BJ (cell line): Measurements from ENCODE around the gene ANKZF1. TPM values are rescaled to one million over a fixed set of nuclear protein-coding genes. Genes with fewer than 3 reads are reported as not detected.

Experiments
- CTCF ChIA-PET: fragments of 350-600 bp; formaldehyde crosslinking; extraction: SDS; loops from one replicate; lab custom pipeline; 2021; ENCODE audit warnings: antibody characterized with exemption, inconsistent platforms; lab: Yijun Ruan, JAX
- POLR2A ChIA-PET: fragments of 300-600 bp; sonication (Branson Sonifier 250); formaldehyde crosslinking; extraction: SDS; loops from one replicate; lab custom pipeline; 2021; ENCODE audit warnings: antibody characterized with exemption; lab: Charles Lee
- DNase-seq: peaks from one replicate; pipeline ENCODE4 v3.0.0-alpha.2; 2011; ENCODE audit warnings: low read depth
- H3K27me3 ChIP-seq: 2 replicates; pipeline ENCODE4 v1.6.0; 2011; ENCODE audit warnings: low read length; ENCODE audit not compliant: control insufficient read depth, insufficient read depth
- H3K36me3 ChIP-seq: 2 replicates; pipeline ENCODE4 v1.5.1; 2011; ENCODE audit warnings: low read length; ENCODE audit not compliant: control insufficient read depth, insufficient read depth
- H3K4me3 ChIP-seq: 2 replicates; pipeline ENCODE4 v1.5.1; 2011; ENCODE audit warnings: low read depth, mild to moderate bottlenecking, control low read depth, low read length
- CTCF ChIP-seq: IDR thresholded peaks from 2 replicates; pipeline ENCODE4 v1.5.1; 2011; ENCODE audit warnings: low read depth, mild to moderate bottlenecking, control low read depth, inconsistent platforms, low read length, moderate library complexity; ENCODE audit not compliant: insufficient read depth
- polyA plus RNA-seq: library from polyadenylated mRNA; depleted of rRNA; stranded (reverse); fragments of >200 nt; gene quantifications from 2 replicates; pipeline ENCODE4 v1.2.3, GENCODE V29; 2011

Gene ANKZF1
- polyA plus RNA-seq, 1 experiment = 37.7 TPM

- H3K4me3 ChIP-seq = peak overlapping the region; percentile 43
- ChIA-PET CTCF (interaction anchor here (0.7 to 2.3 kb wide), 12 partner anchors 9 to 1663 kb away, joined by 3 to 13 read pairs (median 4); partner anchors contain the start of gene NHEJ1), POLR2A (interaction anchor here (0.6 kb wide), 2 partner anchors 9 to 10 kb away, joined by 3 read pairs; no protein-coding TSS in a partner anchor)
- DNase-seq = no peak
- no peak for TF ChIP-seq CTCF
- peaks cover 37% of the 10 kb centered on the region for H3K36me3 ChIP-seq
- no peaks in the 10 kb centered on the region for H3K27me3 ChIP-seq
Observed at GRCh38 chr2:219218217-219218731, 11.3 kb upstream of the ANKZF1 start.

GRCh38 chr2:219218732-219219701 lies 10.6 kb upstream of the ANKZF1 start, which contains the start of gene ABCB6:
Gene ABCB6 (minus strand): TSS chr2:219218958. CDS start chr2:219218673, 285 bp downstream.
- TF ChIP-seq CTCF = no peak
- ChIA-PET CTCF (interaction anchor here (0.7 to 2.3 kb wide), 10 partner anchors 9 to 1662 kb away, joined by 3 to 13 read pairs (median 3); partner anchors contain the start of genes DNAJB2 and NHEJ1), POLR2A (interaction anchor here (0.8 kb wide), 1 partner anchor 12 kb away, joined by 3 read pairs; the partner anchor contains the start of gene ZFAND2B)
- Histone ChIP-seq H3K36me3 (peaks cover 42% of the 10 kb centered on the region), H3K27me3 (no peaks in the 10 kb centered on the region), H3K4me3 (peak within 1 kb of the TSS; percentile 43)
- DNase-seq = peak; percentile 54

GRCh38 chr2:219219784-219220532 lies 9.6 kb upstream of the ANKZF1 start:
- ChIA-PET POLR2A (no interaction called here), CTCF (interaction anchor here (1.1 to 2.3 kb wide), 4 partner anchors 58 to 79 kb away, joined by 3 to 15 read pairs (median 5); no protein-coding TSS in a partner anchor)
- Histone ChIP-seq H3K36me3 (peaks cover 47% of the 10 kb centered on the region), H3K27me3 (no peaks in the 10 kb centered on the region), H3K4me3 (no peak overlapping the region)
- no peak for TF ChIP-seq CTCF
- no peak for DNase-seq

- ChIA-PET CTCF (interaction anchor here (2.2 to 2.3 kb wide), 2 partner anchors 74 to 78 kb away, joined by 7 to 15 read pairs; no protein-coding TSS in a partner anchor), POLR2A (no interaction called here)
- DNase-seq = no peak
- no peak overlapping the region for H3K4me3 ChIP-seq
- peaks cover 51% of the 10 kb centered on the region for H3K36me3 ChIP-seq
- no peaks in the 10 kb centered on the region for H3K27me3 ChIP-seq
- no peak for TF ChIP-seq CTCF
Observed at GRCh38 chr2:219220652-219221402, 8.8 kb upstream of the ANKZF1 start.
